Pons (tissue), 1 donor: ENCODE data around the gene FGD1.

Experiments
- DNase-seq: peaks from one replicate; pipeline ENCODE4 v3.0.0-alpha.2; 2016; ENCODE audit warnings: low spot score

FGD1 gene

DNA sequence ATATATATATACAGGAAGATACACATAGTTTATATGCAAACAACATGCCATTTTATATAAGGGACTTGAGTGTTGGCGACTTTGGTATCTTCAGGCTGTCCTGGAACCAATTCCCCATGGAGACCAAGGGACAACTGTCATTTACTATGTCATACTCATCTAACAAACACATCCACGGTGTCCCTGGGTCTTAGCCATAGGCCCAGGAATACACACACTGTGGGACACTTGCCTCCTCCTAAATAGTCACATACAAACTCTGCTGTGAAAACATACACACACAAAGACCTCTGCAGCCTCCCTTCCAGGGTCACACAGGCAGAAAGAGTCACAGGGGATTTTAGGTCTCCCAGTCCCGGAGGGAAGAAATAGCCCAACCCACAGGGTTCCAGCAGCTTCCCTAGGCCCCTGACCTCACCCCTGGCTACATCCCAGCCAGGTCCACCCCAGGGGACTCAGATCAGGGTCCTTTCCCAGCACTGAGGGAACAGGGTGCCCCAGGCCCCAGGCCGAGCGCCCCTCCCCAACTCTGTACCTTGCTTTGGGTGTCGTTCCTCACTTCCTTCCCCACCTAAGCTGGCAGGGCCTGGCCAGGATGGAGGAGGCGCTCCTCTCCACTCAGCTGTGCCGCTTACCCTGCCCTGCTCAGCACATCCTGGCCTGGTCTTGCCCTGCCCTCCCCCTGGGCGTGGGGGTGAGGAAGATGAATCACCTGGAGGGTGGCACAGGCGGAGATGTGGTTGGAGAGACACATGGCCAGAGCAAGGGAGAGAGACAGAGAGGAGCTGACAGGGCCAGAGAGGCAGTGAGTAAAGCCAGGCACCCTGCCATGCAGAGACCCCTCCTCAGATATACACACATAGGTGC, 21.8 kb downstream of the FGD1 start:
- no peak for DNase-seq

DNA sequence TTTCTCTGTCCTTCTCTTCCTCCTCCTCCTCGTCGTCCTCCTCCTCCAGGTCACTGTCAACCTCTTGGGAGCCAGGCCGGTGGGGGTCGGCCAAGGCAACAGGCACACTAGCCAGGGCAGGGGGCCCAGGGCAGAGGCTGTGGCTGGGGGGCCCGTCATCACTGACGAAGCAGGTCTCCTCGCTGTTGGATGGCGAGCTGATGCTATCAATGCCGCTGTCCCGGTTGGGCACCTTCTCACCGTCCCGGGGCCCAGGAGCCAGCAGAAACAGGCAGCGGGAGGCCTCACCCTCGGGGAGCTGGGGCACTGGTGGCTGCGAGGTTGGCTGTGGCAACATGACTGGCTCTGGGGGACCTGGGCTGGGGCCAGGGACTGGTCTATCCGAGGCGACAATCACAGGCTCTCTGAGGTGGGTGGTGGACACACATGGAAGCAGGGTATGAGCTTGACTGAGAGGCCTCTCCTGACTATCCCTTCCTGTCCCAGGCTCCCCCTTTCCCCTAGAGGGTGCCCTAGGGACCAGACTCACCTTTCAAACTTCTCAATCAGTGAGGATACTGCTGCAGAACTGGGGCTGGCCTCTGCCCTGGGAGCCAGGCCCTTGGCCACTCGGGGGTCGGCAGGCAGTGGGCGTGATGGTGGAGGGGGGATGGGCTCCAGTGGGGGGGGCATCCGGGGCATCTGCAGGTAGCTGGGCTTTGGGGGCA, 25.8 kb downstream of the FGD1 start:
- no peak for DNase-seq

DNA sequence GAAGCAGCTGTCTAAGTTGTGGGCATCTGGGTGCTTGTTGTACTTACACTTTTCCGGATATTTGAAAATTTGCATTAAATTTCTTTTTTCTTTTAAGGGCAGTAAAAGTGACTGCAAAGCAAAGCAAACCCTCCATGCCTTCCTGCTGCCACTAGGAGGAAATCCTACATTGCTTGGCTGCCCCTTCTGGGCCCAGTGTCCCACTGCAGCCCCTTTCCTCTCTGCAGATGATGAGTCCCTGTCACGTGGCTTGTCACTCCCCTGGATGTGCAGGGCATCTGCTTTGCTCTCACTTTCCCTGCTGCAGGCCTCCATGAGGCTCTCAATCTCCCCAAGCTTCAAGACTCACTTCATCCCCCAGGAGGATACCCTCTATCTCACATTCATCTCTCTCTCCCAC, 43.1 kb downstream of the FGD1 start:
- no peak for DNase-seq

DNA sequence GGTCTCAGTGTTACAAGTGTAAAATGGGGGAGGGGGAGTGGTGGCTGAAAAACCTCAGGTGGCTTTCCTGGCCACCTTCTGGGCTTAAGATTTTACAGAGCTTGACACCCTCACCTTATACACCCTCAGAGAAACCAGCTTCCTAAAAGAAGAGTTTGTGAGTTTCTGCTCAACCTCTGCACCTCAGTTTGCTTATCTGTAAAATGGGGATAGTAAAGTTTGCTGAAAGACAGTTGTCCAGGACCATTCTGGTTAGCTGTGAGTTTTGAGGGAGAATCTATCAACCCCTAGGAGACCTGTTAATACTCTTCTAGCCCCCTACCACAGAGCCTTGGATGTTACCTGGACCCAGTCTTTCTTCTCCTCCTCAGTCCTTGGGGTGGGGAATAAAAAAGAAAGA, 46.1 kb downstream of the FGD1 start:
- no peak for DNase-seq

DNA sequence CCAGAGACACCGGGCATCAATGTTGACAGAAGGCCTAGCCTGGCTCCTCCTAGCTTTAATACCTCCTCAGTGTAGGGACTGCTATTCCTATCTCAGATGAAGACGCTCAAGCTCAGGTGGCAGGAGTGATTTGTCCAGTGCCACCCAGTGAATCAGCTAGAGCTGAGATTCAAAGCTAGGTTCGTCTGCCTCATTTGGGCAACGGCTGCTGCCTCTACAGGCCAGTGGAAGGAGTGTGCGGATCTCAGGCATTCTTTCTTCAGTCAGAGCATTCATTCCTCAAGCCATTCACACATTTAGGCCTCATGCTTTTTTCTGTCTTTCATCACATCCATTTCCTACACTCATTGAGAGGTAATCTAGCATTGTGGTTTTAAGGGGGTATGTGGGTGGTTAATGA, 48.6 kb downstream of the FGD1 start:
- DNase-seq, result no peak

DNA sequence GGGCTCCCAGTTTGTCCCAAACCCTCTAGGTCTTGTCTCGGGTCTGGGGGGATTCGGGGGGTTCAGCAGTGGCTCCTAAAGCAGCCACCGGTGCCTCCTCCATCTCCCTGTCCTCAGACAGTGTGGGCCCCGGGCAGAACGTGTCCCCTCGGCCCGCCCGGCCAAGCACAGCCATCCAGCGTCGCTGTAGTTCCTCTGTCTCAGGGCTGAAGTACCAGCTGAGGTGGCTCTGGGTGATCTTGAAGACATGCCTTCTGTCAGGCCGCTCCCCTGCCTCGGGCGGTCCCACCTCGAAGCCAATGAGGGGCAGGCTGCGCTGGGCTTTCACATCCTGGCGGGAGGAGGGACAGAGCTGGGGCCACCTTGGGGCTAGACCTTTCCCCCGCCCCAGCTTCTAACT, 50.0 kb downstream of the FGD1 start:
- DNase-seq, result no peak

DNA sequence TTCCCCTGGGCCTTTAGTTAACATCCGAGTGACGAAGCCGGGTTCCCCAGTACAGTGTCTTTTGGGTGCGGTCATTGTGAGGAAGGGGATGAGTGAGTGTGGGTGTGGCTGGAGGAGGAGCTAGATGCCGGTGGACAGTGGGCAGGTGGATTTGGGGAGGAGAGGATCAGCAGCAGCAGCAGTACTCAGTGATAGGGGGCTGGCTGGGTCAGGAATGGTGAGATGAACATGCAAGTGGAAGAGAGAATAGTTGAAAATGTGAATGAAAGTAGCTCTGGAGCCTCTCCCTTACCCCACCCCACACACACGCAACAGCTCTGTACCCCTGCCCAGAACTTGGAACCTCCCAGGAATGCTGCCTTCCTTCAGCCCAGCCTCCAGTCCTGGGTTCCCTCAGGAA, 51.3 kb downstream of the FGD1 start:
- no peak for DNase-seq

DNA sequence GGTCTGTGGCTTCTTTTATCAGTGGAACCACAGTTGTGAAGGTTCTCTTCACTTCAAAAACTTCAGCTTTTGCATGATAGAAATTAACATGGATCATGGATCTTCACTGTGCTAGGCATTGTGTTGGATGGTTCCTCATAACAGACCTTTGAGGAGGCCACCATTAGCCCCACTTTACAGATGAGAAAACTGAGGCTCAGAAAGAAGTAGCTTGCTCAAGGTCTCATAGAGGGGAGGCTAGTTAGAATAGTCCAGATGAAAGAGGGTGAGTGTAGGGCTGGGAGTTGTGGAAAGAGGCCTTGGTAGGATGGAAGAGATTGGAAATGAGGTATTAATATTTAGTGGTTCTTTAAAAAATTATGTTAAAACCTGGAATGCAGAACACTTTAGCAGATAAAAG, 53.2 kb downstream of the FGD1 start:
- no peak for DNase-seq

DNA sequence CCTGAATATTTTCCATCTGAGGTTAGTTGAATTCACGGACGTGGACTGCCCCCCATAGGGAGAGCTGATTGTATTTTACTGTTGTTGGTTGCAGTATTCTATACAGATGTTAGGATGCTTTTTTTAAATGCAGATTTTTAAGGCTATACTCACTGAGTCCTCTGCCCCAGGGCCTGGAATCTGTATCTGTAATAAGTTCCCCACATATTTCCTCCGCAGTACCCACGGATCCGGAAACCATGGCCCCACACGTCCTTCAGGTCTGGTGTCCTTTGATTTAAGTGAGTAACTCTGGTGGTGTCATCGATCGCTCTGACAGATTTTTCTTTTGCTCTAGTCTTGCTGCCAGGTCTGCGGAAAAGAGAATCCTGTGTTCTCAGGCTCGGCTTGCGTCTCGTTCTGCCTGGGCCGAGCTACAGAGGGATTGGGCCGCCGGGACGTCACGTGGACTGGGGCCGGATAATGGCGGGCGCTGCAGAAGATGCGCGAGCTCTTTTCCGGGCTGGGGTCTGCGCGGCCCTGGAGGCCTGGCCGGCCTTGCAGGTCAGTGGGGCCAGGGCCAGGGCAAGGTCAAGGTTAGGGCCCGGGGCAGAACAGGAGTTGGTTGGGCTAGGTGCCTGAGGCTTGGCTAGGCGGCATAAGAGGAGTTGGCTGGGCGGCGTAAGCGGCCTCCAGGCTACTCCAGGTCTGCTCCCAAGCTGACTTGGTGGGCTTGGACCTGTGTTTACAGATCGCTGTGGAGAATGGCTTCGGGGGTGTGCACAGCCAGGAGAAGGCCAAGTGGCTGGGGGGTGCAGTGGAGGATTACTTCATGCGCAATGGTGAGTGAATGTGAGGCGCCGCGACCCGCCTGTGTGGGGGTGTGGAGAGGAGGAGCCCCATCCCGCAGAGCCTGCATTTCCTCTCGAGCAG, 55.8 kb downstream of the FGD1 start, which contains the start of gene TSR2:
TSS of gene TSR2 (plus strand) at position 445 of the 912 bp plus-strand sequence. CDS start at position 463, 18 bp downstream.
- peak; percentile 81 for DNase-seq

DNA sequence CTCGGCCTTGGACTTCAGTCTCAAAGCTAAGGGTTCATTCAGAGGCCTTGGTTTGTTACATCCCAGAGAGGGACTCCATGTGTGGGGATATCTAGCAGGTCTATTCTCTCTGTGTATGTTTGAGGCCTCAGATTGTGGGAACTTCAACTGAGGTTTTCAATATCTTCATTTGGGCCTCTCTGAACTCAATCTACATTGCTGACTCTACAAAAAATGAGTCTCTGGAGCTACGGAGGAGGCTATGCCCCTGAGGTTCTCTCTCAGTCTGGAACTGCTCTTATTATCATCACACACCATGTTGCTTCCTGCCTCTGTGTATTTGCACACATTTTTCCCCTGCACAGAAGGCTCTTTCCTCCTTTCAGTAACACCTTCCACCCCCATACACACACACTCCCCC, 60.9 kb downstream of the FGD1 start:
- DNase-seq, result no peak

DNA sequence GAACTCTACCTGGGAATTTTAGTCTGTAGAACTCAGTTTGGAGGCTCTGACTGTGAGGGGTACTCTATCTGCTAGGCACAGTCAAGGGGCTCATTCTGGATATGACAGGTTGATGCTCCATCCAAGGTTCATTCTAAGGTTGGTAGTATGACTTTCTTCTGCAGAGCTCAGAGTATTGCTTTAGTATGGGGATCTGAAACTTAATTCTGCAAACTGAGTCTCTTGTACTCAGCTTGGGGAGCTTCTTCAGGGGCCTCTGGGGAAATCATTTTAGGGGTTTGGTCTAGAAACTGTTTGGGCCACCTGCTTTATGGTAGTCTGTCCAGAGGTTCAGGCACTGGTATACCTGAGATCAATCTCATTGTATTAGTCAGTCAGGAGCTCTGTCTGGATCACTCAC, 65.5 kb downstream of the FGD1 start:
- no peak for DNase-seq

DNA sequence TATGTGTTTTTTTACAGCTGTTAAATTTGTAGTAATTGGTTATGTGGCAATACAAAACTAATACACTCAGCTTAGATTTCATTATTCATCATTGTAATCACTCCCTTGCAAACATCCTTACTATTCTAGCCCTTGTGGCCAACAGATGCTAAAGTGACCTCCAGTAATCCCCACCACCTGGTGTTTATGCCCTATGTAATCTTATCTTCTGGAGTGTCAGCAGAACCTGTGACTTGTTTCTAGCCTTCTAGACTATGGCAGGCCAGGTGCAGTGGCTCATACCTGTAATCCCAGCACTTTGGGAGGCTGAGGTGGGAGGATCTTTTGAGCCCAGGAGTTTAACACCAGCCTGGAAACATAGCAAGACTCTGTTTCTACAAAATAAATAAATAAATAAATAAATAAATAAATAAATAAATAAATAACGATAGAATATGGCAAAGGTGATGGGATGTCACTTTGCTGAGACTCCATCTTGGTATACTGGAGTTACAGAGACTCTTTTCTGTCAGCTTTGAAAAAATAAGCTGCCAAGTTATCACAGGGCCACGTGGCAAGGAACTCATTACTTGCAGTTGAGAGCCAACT, 68.1 kb downstream of the FGD1 start:
- no peak for DNase-seq

DNA sequence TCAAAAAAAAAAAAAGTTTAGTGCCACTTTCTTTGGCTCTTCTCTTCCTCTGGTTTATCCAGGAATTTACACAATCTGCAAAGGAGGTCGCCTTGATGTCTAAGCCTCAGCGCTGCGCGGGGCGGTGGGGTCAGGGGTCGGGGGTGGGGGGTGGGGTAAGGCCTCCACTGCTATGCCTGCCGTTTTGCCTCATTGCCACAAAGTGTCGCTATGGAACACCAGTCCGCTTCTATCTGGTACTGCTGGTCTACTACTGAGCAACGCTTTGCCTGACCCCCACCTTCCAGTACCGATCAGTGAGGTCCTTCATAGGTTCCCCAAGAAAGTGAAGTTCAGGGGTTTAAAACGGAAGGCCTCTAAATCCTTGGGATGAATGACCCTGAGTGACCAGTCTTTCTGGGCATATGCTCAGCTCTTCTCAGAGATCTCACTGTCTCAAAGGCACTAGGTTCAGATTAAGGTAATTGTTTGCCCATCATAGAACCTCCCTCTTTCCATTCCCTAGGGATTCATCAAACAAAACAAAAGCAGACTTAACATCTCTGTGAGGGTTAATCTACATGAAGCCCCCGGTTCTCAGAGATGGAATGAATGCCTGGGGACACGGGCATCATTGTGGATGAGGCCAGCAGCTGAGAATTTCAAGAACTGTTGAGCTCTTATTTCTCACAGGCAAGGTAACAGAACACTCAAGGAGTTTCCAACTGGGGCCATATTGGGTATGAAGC, 72.7 kb downstream of the FGD1 start:
- DNase-seq, result no peak

DNA sequence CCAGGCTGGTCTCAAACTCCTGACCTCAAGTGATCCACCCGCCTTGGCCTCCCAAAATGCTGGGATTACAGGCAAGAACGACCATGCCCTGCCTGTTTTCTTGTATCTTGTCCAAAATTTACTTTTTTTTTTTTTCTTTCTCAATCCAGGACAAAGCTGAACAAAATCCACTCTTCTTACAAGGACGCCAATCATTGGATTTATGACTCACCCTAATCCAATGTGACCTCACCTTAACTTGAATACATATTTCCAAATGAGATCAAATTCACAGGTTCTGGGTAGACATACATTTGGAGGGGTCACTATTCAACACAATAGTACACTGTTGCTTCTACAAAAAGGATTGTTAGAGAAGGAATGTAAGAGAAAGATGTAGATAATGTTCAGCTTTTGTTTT, 73.9 kb downstream of the FGD1 start:
- no peak for DNase-seq

DNA sequence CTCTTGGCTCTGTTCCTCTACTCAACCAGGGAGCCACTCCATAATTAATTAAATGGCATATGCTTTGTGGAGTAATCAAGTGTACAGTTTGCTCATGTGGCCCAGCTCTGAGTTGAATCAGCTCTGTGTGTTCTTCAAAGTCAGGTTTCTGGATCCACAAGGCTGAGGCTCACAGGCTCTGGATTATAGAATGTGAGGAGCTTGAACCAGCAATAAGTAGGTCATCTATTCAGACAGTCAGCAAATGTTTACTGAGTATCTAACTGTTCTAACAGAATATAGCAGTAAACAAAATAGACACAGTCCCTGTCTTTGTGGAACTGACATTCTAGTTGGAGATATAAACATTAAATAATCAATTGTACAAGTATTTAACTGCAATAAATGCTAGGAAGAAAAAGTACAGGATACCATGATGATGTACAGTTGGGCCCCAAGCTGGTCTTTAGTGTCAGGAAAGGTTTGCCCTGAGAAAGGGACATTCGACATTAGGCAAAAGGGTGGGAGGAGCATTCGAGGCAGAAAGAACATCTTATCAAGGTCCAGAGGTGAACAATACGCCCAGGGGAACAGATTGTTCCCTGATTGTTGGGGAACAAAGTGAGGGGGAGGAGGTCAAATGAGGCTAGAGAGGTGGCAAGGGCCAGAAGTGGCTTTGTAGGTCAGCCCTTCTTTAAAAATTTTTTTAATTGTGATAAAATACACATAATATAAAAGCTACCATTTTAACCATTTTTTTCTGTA, 76.3 kb downstream of the FGD1 start:
- DNase-seq, result no peak

DNA sequence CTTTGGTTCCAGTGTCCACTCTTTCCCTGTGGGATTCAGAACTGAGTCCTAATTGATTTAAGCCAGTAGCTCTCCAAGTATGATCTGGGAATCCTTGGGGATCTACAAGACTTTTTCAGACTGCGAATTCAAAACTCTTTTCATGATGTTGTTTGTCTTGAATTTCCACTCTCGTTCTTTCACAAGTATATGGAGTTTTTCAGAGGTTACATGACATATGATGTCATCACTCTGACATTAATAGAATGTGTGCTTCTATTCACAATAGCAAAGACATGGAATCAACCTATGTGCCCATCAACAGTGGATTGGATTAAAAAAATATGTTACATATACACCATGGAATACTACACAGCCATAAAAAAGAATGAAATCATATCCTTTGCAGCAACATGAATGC, 79.1 kb downstream of the FGD1 start:
- DNase-seq, result no peak

DNA sequence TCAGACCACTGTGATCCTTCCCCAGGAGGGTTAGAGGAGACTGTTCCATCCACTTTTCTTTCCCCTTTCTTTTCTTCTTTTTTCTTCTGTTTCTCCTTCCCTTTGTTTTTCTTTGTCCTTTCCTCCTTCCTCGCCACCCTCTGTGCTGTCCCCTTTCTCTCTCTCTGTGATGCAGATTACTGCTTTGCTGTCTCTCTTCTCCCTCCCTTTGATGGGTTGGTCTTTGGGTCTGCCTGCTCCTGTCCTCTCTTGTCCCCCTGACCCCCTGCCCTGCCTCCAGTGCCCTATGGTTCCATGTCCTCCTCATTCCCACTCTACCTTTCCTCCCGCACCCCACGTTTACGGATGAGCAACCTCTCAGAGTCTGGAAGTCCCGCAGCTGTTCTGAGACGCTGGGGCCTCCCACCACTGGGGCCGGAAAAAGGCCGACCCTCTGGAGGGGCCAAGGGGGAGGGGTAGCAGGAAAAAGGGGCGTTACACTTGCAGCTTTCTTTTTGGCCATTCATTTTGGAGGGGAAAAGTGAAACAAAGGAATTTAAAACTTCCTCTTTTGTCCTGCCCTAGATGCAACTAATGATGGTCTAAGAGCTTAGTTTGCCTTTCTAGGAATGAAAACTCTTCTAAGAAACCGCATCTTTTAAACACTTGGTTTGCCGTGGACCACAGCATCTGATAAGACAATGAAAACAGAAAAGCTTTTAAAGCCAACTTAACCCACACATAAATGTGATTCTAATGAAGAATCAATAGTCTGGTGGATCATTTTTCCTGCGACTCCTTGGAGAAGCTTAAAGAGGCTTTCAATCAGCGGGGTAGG, 80.3 kb downstream of the FGD1 start:
- DNase-seq, result no peak

DNA sequence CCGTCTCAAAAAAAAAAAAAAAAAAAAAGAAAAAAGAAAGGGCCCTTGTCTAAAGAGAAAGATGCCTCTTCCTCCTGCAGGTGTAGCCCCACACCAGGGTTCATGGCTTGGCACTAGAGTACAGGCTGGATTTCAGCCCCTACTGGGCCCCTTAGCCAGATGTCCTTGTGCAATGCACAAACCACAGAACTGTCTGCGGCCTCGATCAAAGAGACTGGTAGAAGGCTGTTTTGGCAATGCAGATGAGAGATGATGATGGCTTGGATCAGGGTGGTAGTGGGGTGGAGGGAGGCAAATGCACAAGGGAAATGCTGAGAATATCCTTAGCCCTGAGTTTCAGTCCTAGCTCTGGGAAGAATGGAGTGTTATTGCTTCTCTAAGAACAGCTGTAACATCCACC, 82.3 kb downstream of the FGD1 start:
- no peak for DNase-seq

DNA sequence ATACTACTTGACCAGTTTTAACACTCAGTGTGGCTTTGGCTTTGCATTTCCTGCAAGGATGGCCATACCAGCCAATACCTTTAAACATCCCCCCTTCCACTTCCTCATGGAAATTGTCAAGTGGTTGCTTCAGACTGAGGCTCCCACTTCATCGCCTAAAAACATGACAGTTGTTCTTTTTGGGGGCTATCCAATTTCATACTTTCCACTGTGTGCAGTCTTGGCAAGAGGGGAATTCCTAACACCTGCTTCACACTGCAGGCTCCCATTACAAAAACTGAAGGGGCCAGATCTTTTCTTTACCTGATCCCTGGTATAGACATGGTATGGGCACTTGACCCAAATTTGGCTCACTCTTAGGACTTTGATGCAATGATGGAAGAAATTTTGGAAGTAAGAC, 84.3 kb downstream of the FGD1 start:
- no peak for DNase-seq

DNA sequence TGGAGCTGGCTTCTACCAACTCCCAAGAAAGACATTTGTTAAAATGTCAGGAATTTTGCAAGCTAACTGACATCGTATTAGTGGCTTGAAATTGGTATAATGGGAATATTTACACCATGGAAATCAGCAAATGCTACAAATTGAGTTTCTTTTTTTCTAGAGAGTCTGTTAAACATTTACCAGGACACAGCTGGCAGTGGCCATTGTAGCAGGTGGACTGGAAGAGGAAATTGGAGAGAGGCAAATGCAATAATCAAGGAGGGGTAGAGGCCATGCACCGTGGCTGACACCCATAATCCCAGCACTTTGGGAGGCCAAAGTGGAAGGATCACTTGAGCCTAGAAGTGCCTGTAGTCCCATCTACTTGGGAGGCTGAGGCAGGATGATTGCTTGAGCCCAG, 88.8 kb downstream of the FGD1 start:
- no peak for DNase-seq
